T47D (cell line): Measurements from ENCODE around the gene SPO11.

Experiments
- DNase-seq, 2 experiments: peaks; one replicate each; pipeline versions ENCODE4 v3.0.0 to v3.0.0-alpha.2; 2011 to 2012; ENCODE audit warnings: low read depth in 1 of 2, low spot score in 1 of 2
- JUND ChIP-seq: IDR thresholded peaks from 2 replicates; pipeline ENCODE4 v1.6.1; 2012; ENCODE audit warnings: low read depth
- in situ Hi-C: cut with HindIII; loops from 2 replicates; pipeline ENCODE4 v1.10.0; 2016; ENCODE audit warnings: low sequenced_read_pairs, low pct_unique_long_range_greater_than_20kb

The SPO11 gene

GRCh38 chr20:57291694-57292093 lies 37.9 kb upstream of the SPO11 start:
- TF ChIP-seq JUND = no peak
- in situ Hi-C loops = no loop called here
- DNase-seq = no peak

GRCh38 chr20:57292611-57293010 lies 37.0 kb upstream of the SPO11 start:
- no peak for TF ChIP-seq JUND
- in situ Hi-C loops = no loop called here

GRCh38 chr20:57293995-57294394 lies 35.6 kb upstream of the SPO11 start:
- no peak for DNase-seq
- in situ Hi-C loops = no loop called here
- TF ChIP-seq JUND = no peak

More at GRCh38 chr20:57292611-57293010, 37.0 kb upstream of the SPO11 start:
- DNase-seq = no peak

- in situ Hi-C loops = no loop called here
- no peak for DNase-seq
These were observed 35.1 kb upstream of the SPO11 start for GRCh38 chr20:57294550-57294949.

GRCh38 chr20:57298457-57298856 lies 31.1 kb upstream of the SPO11 start:
- no peak for TF ChIP-seq JUND
- in situ Hi-C loops = no loop called here
- DNase-seq = no peak

More at GRCh38 chr20:57294550-57294949, 35.1 kb upstream of the SPO11 start:
- no peak for TF ChIP-seq JUND

GRCh38 chr20:57301026-57301425 lies 28.6 kb upstream of the SPO11 start:
- in situ Hi-C loops = no loop called here
- no peak for DNase-seq
- no peak for TF ChIP-seq JUND

- no peak for DNase-seq
- in situ Hi-C loops = no loop called here
- no peak for TF ChIP-seq JUND
These were observed 22.9 kb upstream of the SPO11 start for GRCh38 chr20:57306747-57307146.

GRCh38 chr20:57308451-57309271 lies 20.9 kb upstream of the SPO11 start:
- in situ Hi-C loops = no loop called here

GRCh38 chr20:57309544-57310115 lies 20.0 kb upstream of the SPO11 start:
- TF ChIP-seq JUND = no peak
- DNase-seq = no peak
- in situ Hi-C loops = no loop called here

More at GRCh38 chr20:57308451-57309271, 20.9 kb upstream of the SPO11 start:
- DNase-seq = no peak
- TF ChIP-seq JUND = no peak

GRCh38 chr20:57310821-57311514 lies 18.6 kb upstream of the SPO11 start:
- in situ Hi-C loops = no loop called here
- TF ChIP-seq JUND = no peak

GRCh38 chr20:57312138-57312537 lies 17.5 kb upstream of the SPO11 start:
- in situ Hi-C loops = no loop called here
- TF ChIP-seq JUND = no peak
- no peak for DNase-seq

More at GRCh38 chr20:57310821-57311514, 18.6 kb upstream of the SPO11 start:
- DNase-seq = no peak

- no peak for TF ChIP-seq JUND
- no peak for DNase-seq
- in situ Hi-C loops = no loop called here
These were observed 16.4 kb upstream of the SPO11 start for GRCh38 chr20:57313230-57313629.

- in situ Hi-C loops = no loop called here
- DNase-seq = no peak
- TF ChIP-seq JUND = no peak
These were observed 15.7 kb upstream of the SPO11 start for GRCh38 chr20:57313951-57314350.
